Adipose tissue (tissue), 3 donors: ENCODE measurements around the gene OBSCN. TPM values are rescaled to one million over a fixed set of nuclear protein-coding genes. Genes with fewer than 3 reads are reported as not detected.

Experiments used
- H3K27ac ChIP-seq: one replicate; pipeline ENCODE4 v1.5.1; 2013; ENCODE audit warnings: low read depth, low read length
- WGBS, 3 donors: extraction: QIAGEN DNeasy Blood & Tissue Kit; methylation state at CpG; one replicate each; pipeline ENCODE4 v1.1.7; 2013; 5-methylcytosine and 5-hydroxymethylcytosine counted together
- polyA plus RNA-seq, 3 donors: library from polyadenylated mRNA; stranded (reverse); fragments of 200-250 nt; gene quantifications; one replicate each; pipeline ENCODE4 v1.2.3, GENCODE V29; 2013
- donor health status: healthy with polysubstance abuse.
- donor health status: Bipolar disorder and iron deficiency.
- donor health status: healthy.

The OBSCN gene
- polyA plus RNA-seq, 3 donors = 3.0 to 7.9 (median 3.2) TPM

GRCh38 chr1:228370941-228371740 lies 163.3 kb downstream of the OBSCN start:
- H3K27ac ChIP-seq = no peak overlapping the region
- 79 to 87% (median 87%) methylated on average over 44 to 50 of the region's 50 CpGs for WGBS, 3 donors

DNA sequence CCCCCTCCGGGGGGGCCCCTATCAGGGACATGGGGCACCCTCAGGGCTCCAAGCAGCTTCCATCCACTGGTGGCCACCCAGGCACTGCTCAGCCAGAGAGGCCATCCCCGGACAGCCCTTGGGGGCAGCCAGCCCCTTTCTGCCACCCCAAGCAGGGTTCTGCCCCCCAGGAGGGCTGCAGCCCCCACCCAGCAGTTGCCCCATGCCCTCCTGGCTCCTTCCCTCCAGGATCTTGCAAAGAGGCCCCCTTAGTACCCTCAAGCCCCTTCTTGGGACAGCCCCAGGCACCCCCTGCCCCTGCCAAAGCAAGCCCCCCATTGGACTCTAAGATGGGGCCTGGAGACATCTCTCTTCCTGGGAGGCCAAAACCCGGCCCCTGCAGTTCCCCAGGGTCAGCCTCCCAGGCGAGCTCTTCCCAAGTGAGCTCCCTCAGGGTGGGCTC lies 163.9 kb downstream of the OBSCN start:
- H3K27ac ChIP-seq = no peak overlapping the region
- 61 to 72% (median 67%) methylated on average over 3 to 4 of the region's 4 CpGs for WGBS, 3 donors

- no peak overlapping the region for H3K27ac ChIP-seq
- WGBS, 3 donors = 47 to 65% (median 63%) methylated on average over 34 of the region's 34 CpGs
Observed at GRCh38 chr1:228372183-228373003, 164.5 kb downstream of the OBSCN start.

DNA sequence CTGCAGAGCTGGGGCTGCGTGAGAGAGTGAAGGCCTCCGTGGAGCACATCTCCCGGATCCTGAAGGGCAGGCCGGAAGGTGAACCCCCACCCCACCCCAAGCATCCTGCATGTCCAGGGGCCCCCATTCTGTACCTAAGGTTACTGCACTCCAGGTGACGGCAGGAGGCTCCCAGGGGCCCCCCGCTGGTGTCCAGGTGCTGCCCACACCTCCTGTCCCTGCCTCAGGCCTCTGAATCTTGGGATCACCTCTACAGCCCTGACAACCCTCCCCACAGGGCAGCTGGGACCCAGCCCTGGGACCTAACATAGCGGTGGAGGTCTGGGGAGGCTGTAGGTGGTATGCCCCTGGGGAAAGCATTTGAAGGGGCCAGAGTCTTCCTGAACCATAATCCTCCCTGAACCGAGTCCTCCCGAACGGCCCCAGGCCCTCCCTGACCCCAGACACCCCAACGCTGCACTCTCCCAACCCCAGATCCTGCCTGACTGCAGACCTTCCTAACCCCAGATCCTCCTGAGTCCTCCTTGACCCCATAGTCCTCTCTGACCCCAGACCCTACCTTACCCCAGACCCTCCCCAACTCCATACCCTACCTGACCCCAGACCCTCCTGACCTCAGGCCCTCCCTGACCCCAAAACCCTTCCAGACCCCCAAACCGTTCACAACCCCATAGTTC lies 165.3 kb downstream of the OBSCN start:
- WGBS, 3 donors = 74 to 82% (median 80%) methylated on average over 10 to 12 of the region's 12 CpGs
- no peak overlapping the region for H3K27ac ChIP-seq

DNA sequence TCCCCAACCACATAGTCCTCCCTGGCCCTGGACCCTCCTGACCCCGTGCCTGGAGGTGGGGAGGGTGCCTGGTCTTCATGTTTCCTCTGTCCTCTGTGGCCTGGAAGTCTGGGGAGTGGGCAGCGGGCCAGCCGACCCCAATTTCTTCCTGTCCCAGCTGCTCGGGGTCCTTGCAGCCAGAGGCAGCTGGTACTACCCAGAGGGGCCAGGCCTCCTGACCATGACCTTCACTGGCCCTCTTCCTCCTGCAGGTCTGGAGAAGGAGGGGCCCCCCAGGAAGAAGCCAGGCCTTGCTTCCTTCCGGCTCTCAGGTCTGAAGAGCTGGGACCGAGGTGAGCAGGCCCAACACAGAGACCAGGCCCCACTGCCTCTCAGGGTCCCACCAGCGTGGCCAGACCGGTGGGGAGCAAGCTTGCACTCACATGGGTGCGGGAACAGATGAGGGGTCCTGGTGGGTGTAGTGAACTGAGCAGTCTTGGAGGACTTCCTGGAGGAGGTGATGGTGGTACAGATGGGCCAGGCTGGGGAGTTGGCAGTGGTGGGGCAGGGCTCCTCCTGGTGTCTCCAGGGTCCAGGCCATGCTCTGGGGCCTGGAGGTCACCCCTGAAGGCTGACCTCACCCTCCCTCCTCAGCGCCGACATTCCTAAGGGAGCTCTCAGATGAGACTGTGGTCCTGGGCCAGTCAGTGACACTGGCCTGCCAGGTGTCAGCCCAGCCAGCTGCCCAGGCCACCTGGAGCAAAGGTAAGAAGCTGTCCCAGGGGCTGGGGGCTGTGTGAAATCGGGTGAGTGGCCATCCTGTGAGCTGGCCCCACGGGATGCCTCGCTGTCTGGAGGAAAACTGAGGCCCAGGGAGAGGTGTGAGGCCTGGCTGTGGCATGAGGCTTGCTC lies 166.1 kb downstream of the OBSCN start:
- WGBS, 3 donors = 81 to 87% (median 86%) methylated on average over 14 of the region's 14 CpGs
- H3K27ac ChIP-seq = no peak overlapping the region

DNA sequence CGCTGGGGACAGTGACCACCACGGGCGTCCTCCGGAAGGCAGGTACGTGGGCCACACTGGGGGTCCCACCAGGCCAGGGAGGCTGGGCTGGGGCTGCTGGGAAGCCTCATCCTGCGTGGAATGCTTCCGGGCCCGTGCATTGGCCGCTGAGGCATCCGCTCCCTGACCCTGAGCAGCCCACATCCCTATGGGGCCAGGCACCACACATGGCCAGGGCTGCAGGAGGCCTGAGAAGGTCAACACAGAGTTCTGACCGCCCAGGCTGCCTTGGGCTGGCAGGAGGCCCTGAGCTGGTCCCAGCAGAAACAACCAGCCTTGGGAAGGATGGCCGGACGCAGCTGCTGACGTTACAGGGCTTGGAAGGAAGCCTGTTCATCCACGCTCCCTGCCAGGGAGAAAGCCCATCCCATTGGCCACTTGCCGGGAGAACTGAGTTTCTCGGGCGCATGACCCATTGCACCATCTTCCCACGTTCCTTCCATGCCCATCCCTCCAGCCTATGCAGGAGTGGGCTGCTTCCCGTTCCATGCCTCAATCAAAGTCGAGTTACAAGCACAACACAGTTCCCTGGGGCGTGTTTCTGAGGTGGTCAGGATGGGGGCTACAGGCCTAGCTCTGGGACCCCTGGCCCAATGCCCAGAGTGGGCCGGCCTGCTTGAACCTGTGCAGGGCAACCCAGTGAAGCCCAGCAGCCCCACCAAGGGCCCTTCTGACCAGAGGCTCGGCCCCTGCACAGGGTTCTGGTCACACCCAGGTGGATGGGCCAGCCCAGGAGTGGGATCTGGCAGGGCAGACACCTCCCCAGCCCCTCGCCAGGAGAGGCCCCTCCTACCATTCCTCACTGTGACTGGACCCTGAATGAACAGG lies 167.1 kb downstream of the OBSCN start:
- WGBS, 3 donors = 50 to 66% (median 54%) methylated on average over 25 of the region's 25 CpGs

DNA sequence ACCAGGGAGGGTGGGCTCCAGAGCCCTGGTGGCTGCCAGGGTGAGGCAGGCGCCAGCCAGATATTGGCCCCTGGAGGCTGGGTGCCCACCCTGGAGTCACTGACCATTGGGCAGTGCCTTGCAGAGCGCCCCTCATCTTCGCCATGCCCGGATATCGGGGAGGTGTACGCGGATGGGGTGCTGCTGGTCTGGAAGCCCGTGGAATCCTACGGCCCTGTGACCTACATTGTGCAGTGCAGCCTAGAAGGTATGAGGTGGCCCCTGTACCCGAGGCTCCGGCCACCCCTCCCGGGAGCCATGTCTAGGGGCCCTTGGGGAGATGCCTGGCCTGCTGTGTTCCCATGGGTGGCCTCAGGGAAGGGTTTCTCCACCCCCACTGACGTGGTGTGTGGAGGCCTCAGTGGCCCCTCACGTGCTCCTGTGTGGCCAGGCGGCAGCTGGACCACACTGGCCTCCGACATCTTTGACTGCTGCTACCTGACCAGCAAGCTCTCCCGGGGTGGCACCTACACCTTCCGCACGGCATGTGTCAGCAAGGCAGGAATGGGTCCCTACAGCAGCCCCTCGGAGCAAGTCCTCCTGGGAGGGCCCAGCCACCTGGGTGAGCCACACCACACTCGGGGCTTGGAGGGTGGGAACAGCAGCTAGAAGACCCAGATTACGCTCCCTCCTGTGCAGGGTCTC lies 167.9 kb downstream of the OBSCN start:
- H3K27ac ChIP-seq = no peak overlapping the region
- 93 to 96% (median 95%) methylated on average over 22 of the region's 22 CpGs for WGBS, 3 donors

More for the DNA sequence above, 167.1 kb downstream of the OBSCN start:
- H3K27ac ChIP-seq = no peak overlapping the region

GRCh38 chr1:228376262-228376628 lies 168.4 kb downstream of the OBSCN start:
- no peak overlapping the region for H3K27ac ChIP-seq
- WGBS, 3 donors = 82 to 93% (median 88%) methylated on average over 3 of the region's 3 CpGs

GRCh38 chr1:228376651-228377631 lies 169.1 kb downstream of the OBSCN start:
- H3K27ac ChIP-seq = no peak overlapping the region
- WGBS, 3 donors = 90 to 96% (median 95%) methylated on average over 31 of the region's 31 CpGs

DNA sequence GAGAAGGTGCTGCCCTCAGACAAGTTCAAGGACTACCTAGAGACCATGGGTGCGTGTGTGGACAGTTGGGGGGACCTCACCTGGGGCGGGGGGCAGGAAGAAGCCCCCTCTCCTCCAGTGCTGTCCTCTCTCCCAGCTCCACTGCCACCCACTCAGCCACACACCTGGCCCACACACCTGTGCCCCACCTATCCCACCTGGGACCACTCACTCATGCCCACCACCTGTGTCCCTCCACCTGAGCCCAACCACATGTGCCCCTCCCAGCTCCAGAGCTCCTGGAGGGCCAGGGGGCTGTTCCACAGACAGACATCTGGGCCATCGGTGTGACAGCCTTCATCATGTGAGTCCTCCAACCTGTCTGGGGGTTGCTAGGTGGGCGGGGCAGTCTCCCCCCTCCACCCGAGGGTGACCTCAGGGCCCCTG lies 169.8 kb downstream of the OBSCN start:
- WGBS, 3 donors = 65 to 74% (median 73%) methylated on average over 5 of the region's 5 CpGs
- no peak overlapping the region for H3K27ac ChIP-seq

DNA sequence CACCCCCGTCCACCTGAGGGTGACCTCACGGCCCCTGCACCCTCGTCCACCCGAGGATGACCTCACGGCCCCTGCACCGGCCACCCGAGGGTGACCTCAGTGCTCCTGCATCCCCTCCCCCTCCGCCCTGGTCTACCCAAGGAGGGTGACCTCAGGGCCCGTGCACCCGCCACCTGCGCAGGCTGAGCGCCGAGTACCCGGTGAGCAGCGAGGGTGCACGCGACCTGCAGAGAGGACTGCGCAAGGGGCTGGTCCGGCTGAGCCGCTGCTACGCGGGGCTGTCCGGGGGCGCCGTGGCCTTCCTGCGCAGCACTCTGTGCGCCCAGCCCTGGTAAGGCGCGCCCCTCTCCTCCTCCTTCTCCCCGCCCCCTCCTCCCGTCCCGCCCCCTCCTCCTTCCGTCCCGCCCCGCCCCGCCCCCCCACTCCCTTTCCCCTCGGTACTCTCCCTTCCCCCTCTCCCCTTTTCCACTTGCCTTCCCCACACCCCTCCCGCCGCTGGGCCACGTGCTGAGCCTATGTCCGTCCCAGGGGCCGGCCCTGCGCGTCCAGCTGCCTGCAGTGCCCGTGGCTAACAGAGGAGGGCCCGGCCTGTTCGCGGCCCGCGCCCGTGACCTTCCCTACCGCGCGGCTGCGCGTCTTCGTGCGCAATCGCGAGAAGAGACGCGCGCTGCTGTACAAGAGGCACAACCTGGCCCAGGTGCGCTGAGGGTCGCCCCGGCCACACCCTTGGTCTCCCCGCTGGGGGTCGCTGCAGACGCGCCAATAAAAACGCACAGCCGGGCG lies 170.4 kb downstream of the OBSCN start:
- H3K27ac ChIP-seq = no peak overlapping the region
- WGBS, 3 donors = 4 to 9% (median 8%) methylated on average over 59 to 63 of the region's 73 CpGs

GRCh38 chr1:228378873-228379460 lies 171.1 kb downstream of the OBSCN start:
- no peak overlapping the region for H3K27ac ChIP-seq
- WGBS, 3 donors = 3 to 6% (median 5%) methylated on average over 45 to 48 of the region's 48 CpGs

DNA sequence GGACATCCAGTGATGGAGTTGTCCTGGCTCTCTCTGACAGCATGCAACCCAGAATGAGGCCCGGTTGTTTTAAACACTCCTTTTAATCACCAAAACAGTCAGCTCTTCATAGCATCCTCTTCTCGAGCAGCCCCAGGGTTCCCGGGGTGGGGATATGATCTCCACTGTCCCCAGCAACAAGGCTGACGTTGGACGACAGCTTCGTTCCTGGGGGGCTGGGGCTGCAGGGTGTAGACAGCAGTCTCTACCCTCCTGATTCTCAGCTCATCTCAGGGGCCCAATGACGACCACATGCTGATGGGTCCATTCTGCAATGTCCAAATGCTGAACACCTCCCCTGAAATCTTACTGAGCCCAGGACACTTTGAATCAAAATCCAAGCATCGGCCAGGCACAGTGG lies 171.8 kb downstream of the OBSCN start:
- WGBS, 3 donors = 74 to 85% (median 80%) methylated on average over 8 of the region's 8 CpGs
- no peak overlapping the region for H3K27ac ChIP-seq

GRCh38 chr1:228381356-228381755 lies 173.5 kb downstream of the OBSCN start:
- no peak overlapping the region for H3K27ac ChIP-seq
- WGBS, 3 donors = 77 to 87% (median 86%) methylated on average over 2 of the region's 2 CpGs
